ENCODE data around the gene CXorf58.

The CXorf58 gene

DNA sequence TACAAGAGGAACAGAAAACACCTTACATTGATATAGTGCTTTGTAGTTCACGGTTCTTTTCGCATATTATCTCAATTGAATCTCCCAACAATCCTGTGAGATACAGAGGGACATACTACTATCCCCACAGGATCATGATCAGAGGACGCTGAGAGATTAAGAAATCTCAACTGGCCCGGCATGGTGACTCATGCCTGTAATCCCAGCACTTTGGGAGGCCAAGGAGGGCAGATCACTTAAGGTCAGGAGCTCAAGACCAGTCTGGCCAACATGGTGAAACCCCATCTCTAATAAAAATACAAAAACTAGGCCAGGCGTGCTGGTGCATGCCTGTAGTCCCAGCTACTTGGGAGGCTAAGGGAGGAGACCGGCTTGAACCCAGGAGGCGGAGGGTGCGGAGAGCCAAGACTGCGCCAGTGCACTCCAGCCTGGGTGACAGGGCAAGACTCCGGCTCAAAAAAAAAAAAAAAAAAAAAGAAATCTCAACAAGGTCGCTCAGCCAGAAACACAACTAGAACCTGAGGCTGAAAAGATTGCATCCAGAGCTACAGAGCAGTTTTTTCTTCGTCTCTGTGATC, 7.5 kb upstream of the CXorf58 start:
- no peak for DNase-seq (ENCODE audit: low read depth in 1 of 2, low spot score in 1 of 2)

DNA sequence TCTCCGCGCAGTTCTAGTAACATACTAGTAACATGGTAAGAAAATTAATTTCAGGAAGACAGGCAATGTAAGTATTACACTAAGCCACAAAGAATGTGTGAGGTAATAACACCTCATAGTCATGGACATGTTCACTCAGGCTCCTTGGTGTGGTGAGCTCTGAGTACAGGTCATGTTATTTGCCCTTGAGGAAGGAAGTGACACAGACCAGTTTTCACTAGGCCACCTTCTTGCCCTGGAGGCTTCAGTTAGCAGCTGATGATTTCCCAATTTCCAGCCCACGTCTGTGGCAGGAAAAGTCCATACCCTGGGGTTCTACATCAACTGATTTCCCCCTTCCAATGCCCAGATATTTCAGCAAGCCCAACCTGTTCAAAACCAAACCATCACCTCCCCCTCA, 6.7 kb upstream of the CXorf58 start:
- no peak for DNase-seq (ENCODE audit: low read depth in 1 of 2, low spot score in 1 of 2)

DNA sequence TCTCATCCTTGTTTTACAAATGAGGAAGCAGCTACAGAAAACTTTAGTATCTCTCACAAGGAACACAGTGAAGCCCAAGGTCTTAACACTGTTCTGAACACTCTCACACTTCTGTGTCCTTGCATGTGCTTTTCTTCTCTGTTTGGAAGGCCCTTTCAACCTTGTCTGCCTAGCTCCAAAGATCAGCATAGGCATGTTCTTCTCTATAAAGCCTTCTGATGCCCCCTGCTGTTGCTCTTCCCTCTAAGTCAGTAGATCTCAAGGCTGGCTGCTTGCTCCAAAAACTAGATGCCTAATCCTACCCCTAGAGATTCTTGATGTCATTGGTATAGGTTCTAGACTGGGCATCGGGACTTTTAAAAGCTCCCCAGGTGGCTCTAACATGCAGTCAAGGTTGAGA, 6.0 kb upstream of the CXorf58 start:
- DNase-seq (ENCODE audit: low read depth in 1 of 2, low spot score in 1 of 2), result no peak

DNA sequence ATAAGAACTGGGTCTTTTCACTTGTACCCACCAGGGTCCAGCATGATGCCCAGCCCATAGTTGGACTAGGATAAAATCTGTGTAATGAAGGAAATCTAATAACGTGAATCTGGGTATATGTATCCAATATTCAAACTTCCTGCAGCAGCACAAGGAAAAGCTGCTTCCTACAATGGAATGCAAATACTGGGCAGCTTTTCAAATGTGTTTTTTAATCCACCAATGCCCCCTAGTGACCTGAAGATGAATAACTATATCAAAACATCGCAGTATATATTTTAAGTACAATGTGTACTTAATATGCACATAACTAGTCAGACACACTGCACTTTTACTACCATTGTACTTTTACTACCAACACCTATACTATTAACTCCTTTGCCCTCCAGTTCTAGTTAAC, 5.4 kb upstream of the CXorf58 start:
- DNase-seq (ENCODE audit: low read depth in 1 of 2, low spot score in 1 of 2), result no peak

DNA sequence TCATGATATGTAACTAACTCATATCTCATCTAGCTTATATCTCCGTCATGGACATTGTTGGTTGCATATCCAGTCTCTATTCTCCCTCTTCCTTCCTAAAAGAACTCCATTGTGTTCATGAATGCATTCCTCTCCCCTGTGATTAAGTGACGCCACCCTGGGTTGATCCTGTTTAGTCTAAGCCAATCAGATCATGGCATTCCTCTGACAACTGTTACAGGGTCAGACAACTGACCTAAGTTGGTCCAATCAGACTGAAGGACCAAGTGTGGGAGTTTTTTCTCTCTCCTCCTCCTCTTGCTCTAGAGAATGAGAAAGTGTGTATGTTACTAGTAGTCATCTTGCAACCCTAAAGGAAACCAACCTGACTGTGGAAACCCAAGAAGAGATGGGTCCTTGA, 3.7 kb upstream of the CXorf58 start:
- no peak for DNase-seq (ENCODE audit: low read depth in 1 of 2, low spot score in 1 of 2)

DNA sequence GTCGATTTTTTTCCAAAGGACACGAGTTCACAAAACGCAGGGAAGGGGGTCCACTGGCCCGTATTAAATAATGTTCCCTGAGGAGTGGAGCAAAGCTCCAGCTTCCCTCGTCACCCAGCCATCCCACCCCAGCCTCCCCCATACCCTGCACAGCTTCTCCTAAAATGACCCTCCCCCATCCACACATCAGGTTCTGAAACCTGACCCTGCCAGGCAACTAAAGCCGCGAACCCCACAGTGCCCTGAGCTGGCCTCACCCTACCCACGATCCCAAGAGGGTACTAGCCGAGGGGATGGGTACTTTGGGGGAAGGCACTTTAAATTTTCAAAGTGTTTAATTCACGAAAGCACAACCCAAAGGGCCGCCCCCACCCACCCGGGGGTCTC, 702 bp upstream of the CXorf58 start:
- no peak for DNase-seq (ENCODE audit: low read depth in 1 of 2, low spot score in 1 of 2)

DNA sequence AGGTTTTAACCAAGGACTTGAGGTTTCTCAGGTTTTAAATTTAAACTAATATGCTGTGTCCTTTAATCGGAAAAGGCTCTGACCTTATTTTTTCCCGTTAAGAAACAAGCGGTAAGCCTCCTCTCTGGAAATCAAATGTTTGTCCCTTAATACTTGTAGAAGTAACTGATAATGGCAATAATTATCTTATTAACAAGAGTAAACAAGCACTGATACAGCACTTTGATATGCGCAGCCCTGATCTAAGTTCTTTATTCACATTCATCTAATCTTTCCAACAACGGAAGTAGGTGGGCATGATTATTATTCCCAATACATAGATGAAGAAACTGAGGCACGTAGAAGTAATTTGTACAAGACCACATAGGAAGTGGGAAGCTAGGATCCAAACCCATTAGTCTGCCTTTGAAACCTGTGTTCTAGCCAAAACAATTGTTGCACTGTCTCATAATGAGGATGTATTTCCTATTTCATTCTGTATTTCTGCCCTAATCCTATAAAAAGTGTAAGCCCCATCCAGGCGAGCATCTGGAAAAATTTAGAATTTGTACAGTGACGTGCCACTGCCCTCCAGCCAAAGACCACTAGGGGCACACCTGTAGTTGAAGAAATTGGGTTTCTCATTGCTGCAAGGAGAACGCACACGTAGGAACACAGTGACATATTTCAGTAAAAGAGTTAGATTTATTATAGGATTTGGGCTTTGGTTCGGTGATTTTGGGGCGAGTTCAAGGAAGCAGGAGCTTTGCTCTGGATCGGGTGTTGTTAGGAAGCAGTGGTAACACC, 606 bp downstream of the CXorf58 start:
- no peak for DNase-seq (ENCODE audit: low read depth in 1 of 2, low spot score in 1 of 2)

DNA sequence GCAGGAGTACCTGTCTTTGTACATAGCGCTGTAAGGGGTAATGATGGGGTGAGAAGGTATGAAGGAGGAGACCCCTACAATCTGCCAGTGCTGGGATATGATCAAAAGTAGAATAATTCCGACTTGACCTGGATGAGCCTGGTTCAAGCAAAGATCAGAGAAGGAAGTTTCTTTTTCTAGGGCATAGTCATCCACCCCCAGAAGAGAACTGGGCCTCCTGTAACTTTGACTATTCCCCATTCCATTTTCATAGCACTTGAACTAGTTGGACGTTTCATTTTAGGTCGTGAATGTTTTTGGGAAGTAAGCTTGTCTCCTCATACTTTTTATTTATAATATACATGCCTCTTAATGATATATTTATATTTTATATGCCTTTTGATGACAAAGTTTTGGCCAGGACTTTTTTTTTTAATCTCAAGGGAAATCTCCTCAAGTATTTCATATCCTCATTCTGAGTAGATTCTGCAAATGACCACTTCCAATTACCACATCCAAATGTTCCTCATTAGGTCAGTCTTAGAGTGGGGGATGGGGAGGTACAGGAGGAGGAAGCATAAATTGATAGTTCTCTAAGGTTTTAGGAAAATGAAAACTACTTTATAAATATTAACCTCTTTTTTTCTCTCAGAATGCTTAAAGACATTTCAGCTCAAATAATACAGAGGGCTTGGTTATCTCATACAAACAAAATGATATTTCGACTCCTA, 3.5 kb downstream of the CXorf58 start:
- no peak for DNase-seq (ENCODE audit: low read depth in 1 of 2, low spot score in 1 of 2)

DNA sequence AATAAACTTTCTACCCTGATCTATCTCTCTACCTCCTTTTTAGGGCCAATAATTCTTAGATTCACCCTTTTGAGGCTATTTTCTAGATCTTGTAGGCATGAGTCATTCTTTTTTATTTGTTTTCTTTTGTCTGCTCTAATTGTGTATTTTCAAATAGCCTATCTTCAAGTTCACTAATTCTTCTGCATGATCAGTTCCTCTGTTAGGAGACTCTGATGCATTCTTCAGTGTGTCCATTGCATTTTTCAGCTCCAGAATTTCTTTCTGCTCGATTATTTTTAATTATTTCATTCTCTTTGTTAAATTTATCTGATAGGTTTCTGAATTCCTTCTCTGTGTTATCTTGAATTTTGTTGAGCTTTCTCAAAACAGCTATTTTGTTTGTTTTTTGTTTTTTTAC, 11.3 kb downstream of the CXorf58 start:
- DNase-seq (ENCODE audit: low read depth in 1 of 2, low spot score in 1 of 2), result no peak

DNA sequence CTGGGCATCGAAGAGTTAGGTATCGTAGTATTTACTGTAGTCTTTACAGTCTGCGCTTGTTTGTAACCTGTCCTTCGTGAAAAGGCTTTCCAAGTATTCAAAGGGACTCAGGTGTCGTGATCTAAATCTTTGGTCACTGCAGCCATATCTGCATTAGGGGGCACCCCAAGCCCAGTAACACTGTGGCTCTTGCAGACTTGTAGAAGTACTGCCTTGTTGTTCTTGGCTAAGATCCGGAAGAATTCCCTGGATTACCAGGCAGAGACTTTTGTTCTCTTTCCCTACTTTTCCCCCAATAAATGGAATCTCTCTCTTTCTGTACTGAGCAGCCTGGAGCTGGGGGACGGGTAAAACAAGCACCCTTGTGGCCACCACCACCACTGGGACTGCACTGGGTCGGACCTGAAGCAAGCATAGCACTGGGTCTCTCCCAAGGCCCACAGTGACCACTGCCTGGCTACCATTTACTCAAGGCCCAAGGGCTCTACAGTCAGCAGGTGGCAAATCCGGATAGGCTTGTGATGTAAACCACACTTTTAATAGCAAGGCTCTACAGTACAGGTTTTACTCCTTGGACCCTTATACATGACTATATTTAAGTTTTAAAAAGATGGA, 12.0 kb downstream of the CXorf58 start:
- no peak for DNase-seq (ENCODE audit: low read depth in 1 of 2, low spot score in 1 of 2)

DNA sequence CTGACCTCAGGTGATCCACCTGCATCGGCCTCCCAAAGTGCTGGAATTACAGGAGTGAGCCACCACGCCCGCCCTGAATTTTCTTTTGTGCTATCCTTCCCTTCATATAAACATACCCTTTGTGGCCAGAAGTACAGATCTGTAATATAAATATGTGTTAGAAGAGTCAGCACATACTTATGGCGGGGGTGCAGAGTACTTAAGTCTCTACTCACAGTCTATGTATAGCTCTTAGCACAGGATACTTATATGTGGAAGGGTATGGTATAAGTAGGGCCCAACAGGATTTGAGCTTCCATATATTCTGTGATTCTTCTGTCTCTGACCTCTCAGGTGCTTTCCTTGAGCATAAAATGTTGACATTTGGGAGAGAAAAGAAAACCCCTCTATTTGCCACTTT, 18.2 kb downstream of the CXorf58 start:
- no peak for DNase-seq (ENCODE audit: low read depth in 1 of 2, low spot score in 1 of 2)

DNA sequence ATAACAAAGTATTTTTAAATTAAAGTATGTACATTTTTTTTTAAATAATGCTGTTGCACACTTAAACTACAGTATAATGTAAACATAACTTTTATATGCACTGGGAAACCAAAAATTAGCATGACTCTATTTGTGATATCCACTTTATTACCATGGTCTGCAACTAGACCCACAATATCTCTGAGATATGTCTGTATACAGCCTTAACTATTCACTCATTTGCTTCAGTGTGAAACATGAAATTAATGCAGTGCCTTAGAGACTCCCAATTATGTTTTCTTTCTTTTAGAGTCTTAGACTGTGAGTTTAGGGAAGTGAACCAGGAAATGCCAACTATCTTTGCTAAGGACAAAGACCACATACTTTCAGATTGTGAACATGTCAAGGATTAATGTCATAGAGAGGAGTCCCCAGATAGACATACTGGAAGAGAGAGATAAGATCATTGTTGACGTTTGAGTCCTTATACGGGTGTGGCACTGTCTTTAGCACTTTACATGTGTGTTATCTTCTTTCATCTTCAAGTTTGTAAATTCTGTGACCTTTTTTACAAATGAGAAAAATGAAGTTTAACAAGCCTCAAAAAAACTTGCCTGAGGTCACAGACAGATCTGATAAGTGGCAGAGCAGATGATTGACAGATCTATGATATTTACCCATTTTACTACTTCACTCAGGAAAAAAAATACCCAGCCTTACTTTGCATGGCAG, 23.2 kb downstream of the CXorf58 start:
- no peak for DNase-seq (ENCODE audit: low read depth in 1 of 2, low spot score in 1 of 2)

DNA sequence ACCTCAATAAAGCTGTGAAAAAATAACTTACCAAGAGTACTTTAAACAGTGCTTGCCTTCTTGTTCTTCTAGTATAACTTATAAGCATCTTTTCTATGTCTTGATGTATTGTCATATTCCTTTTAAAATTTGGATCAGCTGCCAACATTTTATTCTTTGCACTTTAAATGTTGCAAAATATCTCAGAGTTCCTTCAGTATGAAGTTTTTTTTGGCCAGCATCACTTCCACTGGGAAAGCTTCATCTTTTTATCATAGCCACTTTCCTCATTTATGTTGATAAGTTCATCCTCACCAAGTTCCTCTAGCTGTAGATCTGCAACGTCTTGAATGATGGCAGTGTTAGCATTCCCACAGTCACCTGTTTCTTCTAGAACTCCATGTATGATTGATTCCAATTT, 24.2 kb downstream of the CXorf58 start:
- DNase-seq (ENCODE audit: low read depth in 1 of 2, low spot score in 1 of 2), result no peak

DNA sequence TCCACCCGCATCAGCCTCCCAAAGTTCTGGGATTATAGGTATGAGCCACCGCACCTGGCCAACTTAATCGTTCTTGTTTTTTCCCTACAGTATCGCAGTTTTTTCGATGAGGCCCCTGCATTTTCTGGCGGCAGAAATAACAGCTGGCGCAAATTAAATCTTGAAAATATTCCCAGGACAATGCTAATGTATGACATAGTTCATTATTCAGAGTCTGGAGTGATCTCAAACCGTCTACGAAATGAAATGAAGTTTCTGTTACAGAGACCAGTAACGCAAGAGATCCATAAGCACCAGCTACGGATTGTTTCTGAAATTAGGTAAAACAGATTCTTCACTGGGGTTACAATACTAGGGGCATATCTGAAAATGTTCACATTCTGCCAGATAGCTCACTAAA, 27.3 kb downstream of the CXorf58 start:
- no peak for DNase-seq (ENCODE audit: low read depth in 1 of 2, low spot score in 1 of 2)

DNA sequence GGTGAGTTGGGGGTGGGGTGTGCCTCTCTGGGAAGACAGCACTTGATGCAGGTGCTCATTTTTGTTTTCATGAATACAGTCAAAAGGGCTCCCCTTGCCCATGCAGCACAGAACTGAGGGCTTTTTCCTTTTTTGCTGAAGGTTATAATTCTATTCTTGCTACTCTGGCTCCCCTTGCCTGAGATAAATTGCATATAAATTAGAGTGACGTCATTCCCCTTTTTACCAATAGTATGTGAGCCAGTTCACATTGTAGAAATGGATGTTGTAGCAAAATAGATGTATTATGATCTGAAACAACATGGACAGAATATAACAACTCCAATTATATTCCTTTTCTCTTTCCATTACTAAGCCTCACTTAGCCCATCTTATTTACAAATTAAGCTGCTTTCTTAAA, 28.4 kb downstream of the CXorf58 start:
- no peak for DNase-seq (ENCODE audit: low read depth in 1 of 2, low spot score in 1 of 2)

DNA sequence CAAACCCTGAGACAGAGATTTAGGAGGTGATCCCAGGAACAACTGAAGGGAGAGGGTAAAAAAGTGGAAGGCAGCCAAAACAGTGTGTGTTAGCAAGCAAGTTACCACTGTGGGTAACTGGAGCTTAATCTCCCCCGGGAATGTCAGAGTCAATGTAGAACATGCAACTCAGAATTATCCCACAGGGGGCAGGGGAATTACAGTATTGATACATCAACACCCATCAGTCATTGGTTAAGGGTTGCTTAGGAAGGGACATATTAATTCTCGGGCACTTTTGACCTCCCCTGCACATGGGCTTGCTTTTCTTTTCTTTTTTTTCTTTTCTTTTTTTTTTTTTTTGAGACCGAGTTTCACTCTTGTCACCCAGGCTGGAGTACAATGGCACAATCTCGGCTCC, 29.3 kb downstream of the CXorf58 start:
- DNase-seq (ENCODE audit: low read depth in 1 of 2, low spot score in 1 of 2), result no peak

DNA sequence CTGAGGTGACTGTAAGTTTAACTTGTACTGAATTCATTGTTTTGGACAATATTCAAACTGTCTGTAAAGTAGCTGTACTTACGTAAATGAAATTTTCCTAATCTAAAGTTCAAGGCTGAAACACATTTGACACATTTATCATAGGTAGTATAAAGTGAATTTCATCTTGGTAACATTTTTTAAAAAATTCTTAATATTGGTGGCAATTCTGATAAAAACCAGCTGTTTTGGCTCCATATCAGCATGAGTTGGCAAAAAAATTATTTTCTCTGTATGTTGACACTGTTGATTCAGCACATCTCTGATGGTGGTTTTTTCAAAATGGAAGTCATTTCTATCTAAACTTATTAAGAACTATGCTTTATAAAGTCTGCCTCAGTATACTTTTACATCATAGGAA, 30.9 kb downstream of the CXorf58 start:
- DNase-seq (ENCODE audit: low read depth in 1 of 2, low spot score in 1 of 2), result no peak

DNA sequence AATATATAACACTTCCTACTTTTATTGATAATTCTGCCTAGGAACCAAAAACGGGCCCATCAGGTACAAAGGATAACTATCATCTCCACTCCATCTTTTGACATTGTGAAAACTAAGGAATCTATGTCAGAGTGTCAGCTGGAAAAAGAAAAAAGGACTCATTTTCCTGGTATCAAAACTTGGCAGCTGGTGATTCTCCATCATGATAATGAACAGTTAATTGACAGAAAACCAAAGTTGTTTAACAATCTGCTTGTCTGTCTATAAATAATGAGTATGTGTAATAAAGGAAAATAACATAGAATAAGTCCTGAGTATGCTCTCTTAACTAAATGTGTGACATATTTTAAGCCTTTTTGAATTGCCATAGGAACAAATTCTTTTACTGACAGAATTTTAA, 31.4 kb downstream of the CXorf58 start:
- no peak for DNase-seq (ENCODE audit: low read depth in 1 of 2, low spot score in 1 of 2)

DNA sequence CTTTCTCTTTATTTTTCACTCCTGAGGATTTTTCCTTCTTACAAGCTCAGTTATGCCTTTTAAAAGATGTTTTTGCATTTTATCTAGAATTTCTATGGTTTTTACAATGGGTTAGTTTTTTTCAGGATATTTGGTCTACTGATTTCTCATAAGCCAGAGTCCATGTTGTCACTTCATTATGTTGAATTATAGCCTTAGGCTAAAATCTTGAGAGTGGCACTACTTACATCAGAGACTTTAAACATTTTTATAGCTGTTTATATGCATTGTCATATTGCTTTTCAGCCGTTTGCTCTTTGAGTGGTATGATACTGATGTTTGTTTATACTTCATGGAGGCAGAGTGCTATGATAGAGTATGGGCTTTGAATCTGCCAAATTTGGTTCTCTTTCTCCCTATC, 36.4 kb downstream of the CXorf58 start:
- DNase-seq (ENCODE audit: low read depth in 1 of 2, low spot score in 1 of 2), result no peak

DNA sequence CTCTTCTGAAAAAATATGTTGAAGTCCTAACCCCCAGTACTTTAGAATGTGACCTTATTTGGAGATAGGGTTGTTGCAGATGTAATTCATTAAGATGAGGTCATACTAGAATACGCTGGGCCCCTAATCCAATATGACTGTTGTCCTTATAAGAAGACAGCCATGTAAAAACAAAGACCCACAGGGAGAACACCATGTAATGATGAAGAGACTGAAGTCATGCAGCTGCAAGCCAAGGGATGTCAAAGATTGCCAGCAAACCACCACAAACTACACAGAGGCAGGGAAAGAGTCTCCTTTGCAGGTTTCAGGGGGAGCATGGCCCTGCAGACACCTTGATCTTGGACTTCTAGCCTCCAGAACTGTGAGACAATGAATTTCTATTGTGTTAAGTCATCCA, 37.4 kb downstream of the CXorf58 start:
- DNase-seq (ENCODE audit: low read depth in 1 of 2, low spot score in 1 of 2), result no peak

DNA sequence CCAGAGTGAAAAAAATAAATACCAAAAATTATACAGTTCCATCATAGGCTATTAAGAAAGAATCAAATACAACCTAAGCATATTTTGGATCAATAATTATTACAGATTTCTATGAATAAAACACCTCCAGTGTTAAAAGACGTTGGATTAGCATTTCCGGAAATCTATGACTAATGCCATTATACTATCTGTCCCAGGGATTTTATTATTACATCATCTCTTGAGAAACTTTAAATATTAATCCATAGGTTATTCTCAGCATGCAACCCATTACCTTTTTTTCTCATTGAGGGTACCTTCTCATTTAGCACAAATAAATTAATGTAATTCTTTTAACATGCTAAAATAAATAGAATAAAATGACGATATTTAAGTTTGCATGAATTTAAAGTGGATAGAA, 44.6 kb downstream of the CXorf58 start:
- DNase-seq (ENCODE audit: low read depth in 1 of 2, low spot score in 1 of 2), result no peak

All from stimulated activated CD4-positive, alpha-beta T cell treated with anti-CD3 and anti-CD28 coated beads, Interleukin-15, amount 100 ng/mL, for 1 hour (primary cell).